Stimulated activated naive CD8-positive, alpha-beta T cell treated with anti-CD3 and anti-CD28 coated beads, Interleukin-15, amount 100 ng/mL, for 72 hours (primary cell): Measurements from ENCODE around the gene ARRDC2.
"Not testable (repeated sequence)": the region's sequence is repeated elsewhere in the genome, so short reads cannot be mapped to it uniquely, and the experiment has no call there.

ENCODE experiments used
- ATAC-seq: fragments of 150-1000 bp; cut with Tn5 transposase; 2 replicates; pipeline ENCODE4 v1.10.0; 2021; ENCODE audit warnings: mild to moderate bottlenecking, moderate library complexity
- DNase-seq, 2 donors: peaks; one replicate each; pipeline ENCODE4 v3.0.0; 2021 to 2022
- H3K27ac Mint-ChIP-seq, 2 donors: one replicate each; pipeline ENCODE4 v1.8.0; 2022; ENCODE audit warnings: mild to moderate bottlenecking in 2 of 2, mixed read lengths in 2 of 2, moderate library complexity in 2 of 2
- H3K27me3 Mint-ChIP-seq: one replicate; pipeline ENCODE4 v1.8.0; 2022; ENCODE audit warnings: mixed read lengths
- H3K4me1 Mint-ChIP-seq: one replicate; pipeline ENCODE4 v1.8.0; 2022; ENCODE audit warnings: mild to moderate bottlenecking, mixed read lengths
- H3K4me3 Mint-ChIP-seq, 2 donors: one replicate each; pipeline ENCODE4 v1.8.0; 2022; ENCODE audit warnings: mild to moderate bottlenecking in 2 of 2, mixed read lengths in 2 of 2, moderate library complexity in 1 of 2
- H3K9me3 Mint-ChIP-seq, 2 donors: one replicate each; pipeline ENCODE4 v1.8.0; 2022; ENCODE audit warnings: mixed read lengths in 2 of 2

Gene ARRDC2

DNA sequence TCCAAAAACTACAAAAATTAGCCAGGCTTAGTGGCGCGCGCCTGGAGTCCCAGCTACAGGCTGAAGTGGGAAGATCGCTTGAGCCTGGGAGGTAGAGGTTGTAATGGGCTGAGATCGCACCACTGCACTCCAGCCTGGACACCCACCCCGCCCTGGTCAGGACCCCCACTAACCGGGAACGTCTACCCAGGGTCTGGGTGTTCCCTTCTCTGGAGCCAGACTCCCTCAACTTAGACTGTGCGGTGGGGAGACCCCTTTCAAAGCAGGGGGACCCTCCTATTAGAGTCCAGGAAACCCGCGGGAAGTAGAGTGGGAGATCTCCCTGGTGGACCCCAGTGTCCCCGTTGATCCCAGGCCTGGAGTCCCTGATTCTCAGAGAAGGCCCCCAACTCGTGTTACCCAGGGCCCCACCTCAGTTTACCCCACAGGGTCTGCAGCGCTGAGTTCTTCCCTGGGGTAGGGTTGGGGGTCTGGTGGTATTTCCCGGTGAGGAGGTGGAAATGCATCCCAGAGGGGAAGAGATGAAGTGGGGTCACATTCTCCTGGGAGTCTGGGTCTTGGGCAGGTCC lies 6.1 kb upstream of the ARRDC2 start:
- no peak for ATAC-seq
- no peaks in the 10 kb centered on the region for H3K9me3 Mint-ChIP-seq
- peak overlapping the region; percentile 94 to 97 for H3K27ac Mint-ChIP-seq
- peak overlapping the region; percentile 95 to 97 for H3K4me3 Mint-ChIP-seq
- peaks cover 53% of the 10 kb centered on the region for H3K4me1 Mint-ChIP-seq
- DNase-seq, result no peak
- H3K27me3 Mint-ChIP-seq, result no peaks in the 10 kb centered on the region

DNA sequence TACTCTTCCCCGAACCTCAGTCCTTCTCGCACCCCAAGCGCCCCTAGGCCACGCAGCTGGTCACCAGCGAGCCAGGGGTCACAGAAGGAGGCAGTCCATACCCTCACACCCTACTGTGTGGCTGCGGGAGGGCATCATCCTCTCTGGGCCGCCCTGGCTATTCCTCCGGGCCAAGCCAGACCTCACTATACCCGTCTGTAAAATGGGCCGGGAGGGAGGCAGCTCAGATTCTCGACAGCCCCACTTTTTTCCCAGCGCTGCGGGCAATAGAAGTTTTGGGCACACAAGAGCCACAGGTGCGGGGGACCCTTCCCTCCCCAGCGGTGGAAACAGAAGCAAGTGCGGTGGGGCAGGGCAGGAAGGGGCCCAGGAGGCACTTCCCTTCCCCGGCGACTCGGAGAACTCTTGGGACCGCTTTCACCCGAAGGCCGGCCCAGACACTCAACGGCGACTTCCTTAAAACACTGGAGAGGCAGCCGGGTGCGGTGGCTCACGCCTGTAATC lies 5.6 kb upstream of the ARRDC2 start:
- no peaks in the 10 kb centered on the region for H3K9me3 Mint-ChIP-seq
- no peak for ATAC-seq
- H3K4me3 Mint-ChIP-seq, result peak overlapping the region; percentile 95 to 97
- H3K27ac Mint-ChIP-seq, result peak overlapping the region; percentile 27 to 78
- no peak for DNase-seq
- H3K4me1 Mint-ChIP-seq, result peaks cover 53% of the 10 kb centered on the region
- no peaks in the 10 kb centered on the region for H3K27me3 Mint-ChIP-seq

DNA sequence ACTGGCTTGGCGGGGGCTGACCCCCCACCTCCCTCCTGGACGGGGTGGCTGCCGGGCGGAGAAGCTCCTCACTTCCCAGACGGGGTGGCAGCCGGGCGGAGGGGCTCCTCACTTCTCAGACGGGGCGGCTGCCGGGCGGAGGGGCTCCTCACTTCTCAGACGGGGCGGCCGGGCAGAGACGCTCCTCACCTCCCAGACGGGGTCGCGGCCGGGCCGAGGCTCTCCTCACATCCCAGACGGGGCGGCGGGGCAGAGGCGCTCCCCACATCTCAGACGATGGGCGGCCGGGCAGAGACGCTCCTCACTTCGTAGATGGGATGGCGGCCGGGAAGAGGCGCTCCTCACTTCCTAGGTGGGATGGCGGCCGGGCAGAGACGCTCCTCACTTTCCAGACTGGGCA lies 2.2 kb upstream of the ARRDC2 start:
- not testable (repeated sequence) for H3K27me3 Mint-ChIP-seq, DNase-seq, ATAC-seq, H3K9me3 Mint-ChIP-seq, H3K27ac Mint-ChIP-seq, H3K4me3 Mint-ChIP-seq
- H3K4me1 Mint-ChIP-seq, result peaks cover 58% of the 10 kb centered on the region

DNA sequence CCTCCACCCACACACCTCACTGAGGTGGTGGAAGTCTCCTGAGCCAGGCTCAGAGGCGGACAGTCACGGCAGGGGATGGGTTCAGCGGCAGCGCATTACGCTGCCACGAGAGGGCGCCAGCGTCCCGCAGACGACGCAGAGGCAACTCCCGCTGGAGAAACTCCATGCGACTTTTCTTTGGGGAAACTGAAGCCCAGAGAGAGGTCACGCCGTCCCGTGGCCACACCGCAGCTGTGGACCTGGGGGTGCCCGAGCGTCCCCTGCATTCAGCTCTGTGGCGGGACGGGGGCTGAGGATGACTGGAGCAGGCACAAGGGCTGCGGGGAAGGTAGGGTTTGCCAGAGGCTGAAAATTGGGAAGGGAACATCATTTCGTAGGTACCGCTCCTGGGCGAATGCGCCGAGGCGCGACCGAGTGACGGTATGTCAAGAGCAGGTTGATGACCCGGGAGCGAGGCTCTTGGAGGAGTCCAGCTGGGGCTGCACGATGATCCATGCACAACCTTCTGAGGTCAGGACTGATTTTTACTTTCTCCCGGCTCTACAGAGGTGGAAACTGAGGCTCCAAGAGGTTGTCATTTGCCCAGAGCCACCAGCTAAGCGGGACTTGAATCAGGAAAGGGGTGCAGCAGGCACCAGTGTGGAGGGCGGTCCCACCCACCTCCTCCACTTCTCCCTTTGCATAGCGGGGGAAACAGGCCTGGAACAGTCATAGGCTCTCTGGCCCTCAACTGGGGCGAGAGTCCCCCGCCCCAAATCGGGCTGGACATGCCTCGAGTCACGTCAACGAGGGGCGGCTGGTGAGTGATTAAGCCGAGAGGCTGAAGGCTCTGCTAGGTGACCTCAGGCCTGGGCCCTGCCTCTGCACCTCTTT lies 690 bp upstream of the ARRDC2 start:
- DNase-seq (peak; percentile 83), ATAC-seq (peak; percentile 79)
- H3K27me3 Mint-ChIP-seq, result no peaks in the 10 kb centered on the region
- peak overlapping the region; percentile 86 to 93 for H3K4me3 Mint-ChIP-seq
- no peaks in the 10 kb centered on the region for H3K9me3 Mint-ChIP-seq
- peak overlapping the region; percentile 24 to 87 for H3K27ac Mint-ChIP-seq
- peaks cover 61% of the 10 kb centered on the region for H3K4me1 Mint-ChIP-seq

GRCh38 chr19:18008814-18009213 lies 844 bp downstream of the ARRDC2 start:
- no peaks in the 10 kb centered on the region for H3K27me3 Mint-ChIP-seq
- DNase-seq (no peak), ATAC-seq (no peak)
- H3K27ac Mint-ChIP-seq, result peak overlapping the region; percentile 75 to 87
- H3K9me3 Mint-ChIP-seq, result no peaks in the 10 kb centered on the region
- H3K4me1 Mint-ChIP-seq, result peaks cover 64% of the 10 kb centered on the region
- H3K4me3 Mint-ChIP-seq, result peak overlapping the region; percentile 80 to 93

DNA sequence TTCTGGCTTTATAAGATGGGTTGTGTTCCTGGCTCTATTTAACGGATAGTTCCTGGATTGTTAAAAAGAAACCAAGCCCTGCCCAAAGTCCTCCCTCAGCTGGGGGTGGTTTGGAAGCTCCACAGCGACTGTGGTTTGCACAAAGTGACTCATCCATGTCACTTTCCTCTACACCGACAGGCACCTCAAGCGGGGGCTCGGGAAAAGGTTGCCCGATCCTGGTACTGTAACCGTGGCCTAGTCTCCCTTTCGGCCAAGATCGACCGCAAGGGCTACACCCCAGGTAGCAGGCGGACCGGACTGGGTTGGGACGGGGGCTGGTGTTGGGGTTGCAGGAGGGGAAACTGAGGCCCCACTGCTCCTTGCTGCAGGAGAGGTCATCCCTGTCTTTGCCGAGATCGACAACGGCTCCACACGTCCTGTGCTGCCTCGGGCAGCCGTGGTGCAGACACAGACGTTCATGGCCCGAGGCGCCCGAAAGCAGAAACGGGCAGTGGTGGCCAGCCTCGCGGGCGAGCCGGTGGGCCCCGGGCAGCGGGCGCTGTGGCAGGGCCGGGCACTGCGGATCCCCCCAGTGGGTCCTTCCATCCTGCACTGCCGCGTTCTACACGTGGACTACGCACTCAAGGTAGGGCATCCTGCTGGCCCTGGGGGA lies 1.6 kb downstream of the ARRDC2 start:
- Mint-ChIP-seq H3K9me3 (no peaks in the 10 kb centered on the region), H3K4me1 (peaks cover 71% of the 10 kb centered on the region), H3K4me3 (peak overlapping the region; percentile 80 to 93), H3K27ac (no peak overlapping the region), H3K27me3 (no peaks in the 10 kb centered on the region)
- DNase-seq, result no peak
- no peak for ATAC-seq

DNA sequence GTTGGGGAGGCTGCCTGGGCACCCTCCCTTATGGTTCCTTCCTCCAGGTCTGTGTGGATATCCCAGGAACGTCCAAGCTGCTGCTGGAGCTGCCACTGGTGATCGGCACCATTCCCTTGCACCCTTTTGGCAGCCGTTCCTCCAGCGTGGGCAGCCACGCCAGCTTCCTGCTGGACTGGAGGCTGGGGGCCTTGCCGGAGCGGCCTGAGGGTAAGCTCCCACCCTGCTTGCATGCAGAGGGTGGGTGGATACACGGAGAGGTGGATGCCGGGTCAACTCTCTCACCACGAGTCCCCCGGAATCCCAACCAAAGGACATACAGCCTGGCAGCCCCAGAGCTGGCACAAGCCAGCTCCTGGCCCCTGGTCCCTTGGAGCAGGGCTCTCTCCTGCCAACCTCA lies 2.2 kb downstream of the ARRDC2 start:
- H3K4me1 Mint-ChIP-seq, result peaks cover 77% of the 10 kb centered on the region
- H3K9me3 Mint-ChIP-seq, result no peaks in the 10 kb centered on the region
- peak overlapping the region in 1 of 2 donors; percentile 54 for H3K4me3 Mint-ChIP-seq
- H3K27ac Mint-ChIP-seq, result peak overlapping the region in 1 of 2 donors; percentile 67
- no peaks in the 10 kb centered on the region for H3K27me3 Mint-ChIP-seq
- DNase-seq (no peak), ATAC-seq (no peak)

DNA sequence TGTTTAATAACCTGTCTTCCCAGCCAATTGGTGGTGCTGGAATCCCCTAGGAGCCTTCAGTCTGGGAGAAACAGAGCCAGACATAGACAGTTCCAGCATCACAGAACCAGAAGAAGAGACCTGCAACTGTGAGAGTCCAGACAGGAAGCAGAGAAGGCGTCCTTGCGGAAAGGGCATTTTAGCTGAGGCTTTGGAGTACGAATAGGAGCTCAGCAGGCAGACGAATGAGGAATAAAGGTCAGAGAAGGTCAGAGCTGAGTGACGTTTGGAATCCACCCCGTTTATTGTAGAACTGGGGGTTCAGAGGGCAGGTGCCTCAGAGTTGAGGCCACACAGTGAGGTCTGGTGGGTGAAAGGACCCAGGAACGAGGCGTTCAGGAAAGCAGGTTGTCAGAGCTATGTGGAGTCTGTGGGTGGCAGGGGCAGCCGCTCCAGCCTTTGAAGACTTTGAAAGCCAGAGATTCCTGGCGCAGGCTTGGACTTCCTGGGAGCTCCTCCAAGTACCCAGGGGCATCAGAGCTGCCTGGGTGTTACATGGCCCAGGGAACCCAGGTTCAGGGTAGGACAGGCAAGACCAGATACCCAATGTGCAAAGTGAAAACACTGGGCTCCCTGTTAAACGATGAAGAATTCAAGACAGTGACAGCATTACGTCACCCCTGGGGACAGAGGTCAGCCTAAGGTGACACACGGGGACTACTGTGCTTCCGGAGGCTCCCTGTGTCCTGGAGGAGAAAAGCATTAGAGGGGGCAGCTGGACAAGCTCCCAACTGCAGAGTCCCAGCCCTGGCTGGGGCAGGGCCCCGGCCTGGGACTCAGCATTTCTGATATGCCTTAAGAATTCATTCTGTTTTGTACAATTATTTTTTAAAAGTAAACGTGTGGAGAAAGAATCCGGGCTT lies 5.5 kb downstream of the ARRDC2 start:
- Mint-ChIP-seq H3K27ac (peak overlapping the region in 1 of 2 donors; percentile 95), H3K4me3 (peak overlapping the region; percentile 63 to 66), H3K4me1 (peaks cover 78% of the 10 kb centered on the region), H3K9me3 (no peaks in the 10 kb centered on the region), H3K27me3 (no peaks in the 10 kb centered on the region)
- DNase-seq (no peak), ATAC-seq (peak; percentile 39)

DNA sequence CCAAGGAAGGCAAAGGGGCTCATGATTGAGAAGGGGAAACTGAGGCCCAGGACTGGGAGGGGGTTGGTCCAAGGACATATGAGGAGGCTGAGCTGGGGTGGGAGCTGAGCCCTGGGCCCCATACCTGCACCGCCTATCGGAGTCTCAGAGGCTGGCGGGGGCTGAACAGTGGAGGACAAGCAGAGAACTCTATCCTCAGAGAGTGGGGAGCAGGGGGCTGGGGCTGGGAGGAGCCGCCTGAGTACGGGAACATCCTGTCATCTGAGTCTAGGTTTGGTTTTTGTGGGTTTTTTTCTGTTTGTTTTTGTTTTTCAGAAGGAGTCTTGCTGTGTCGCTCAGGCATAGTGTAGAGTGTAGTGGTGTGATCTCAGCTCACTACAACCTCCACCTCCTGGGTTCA lies 6.2 kb downstream of the ARRDC2 start:
- H3K27ac Mint-ChIP-seq, result peak overlapping the region; percentile 66 to 95
- H3K4me3 Mint-ChIP-seq, result peak overlapping the region; percentile 63 to 66
- H3K4me1 Mint-ChIP-seq, result peaks cover 77% of the 10 kb centered on the region
- no peaks in the 10 kb centered on the region for H3K9me3 Mint-ChIP-seq
- peak; percentile 77 for ATAC-seq
- DNase-seq, result peak in 1 of 2 donors; percentile 32
- H3K27me3 Mint-ChIP-seq, result no peaks in the 10 kb centered on the region

DNA sequence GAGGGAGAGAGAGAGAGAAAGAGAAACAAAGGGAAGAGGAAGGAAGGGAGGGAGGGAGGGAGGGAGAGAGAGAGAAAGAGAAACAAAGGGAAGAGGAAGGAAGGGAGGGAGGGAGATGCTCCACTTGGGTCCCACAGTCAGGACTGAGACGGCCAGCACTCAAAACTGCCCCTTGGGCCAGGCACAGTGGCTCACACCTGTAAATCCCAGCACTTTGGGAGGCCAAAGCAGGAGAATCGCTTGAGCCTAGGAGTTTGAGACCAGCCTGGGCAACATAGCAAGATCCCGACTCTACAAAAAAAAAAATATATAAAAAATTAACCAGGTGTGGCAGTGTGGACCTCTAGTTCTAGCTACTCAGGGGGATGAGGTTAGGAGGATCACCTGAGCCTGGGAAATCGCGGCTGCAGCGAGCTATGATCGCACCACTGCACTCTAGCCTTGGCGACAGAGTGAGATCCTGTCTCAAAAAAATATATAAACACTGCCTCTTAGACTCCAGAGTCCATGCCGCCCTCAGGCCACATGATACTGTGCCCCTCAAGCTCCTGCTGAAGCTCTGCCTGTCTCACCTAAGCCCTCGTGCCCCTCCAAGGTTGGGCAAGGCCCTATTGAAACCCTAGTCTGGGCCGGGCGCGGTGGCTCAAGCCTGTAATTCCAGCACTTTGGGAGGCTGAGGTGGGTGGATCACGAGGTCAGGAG lies 8.4 kb downstream of the ARRDC2 start:
- DNase-seq, result no peak
- Mint-ChIP-seq H3K27me3 (no peaks in the 10 kb centered on the region), H3K4me1 (peaks cover 79% of the 10 kb centered on the region), H3K4me3 (no peak overlapping the region), H3K9me3 (no peaks in the 10 kb centered on the region), H3K27ac (peak overlapping the region in 1 of 2 donors; percentile 45)
- no peak for ATAC-seq

- no peak for DNase-seq
- H3K9me3 Mint-ChIP-seq, result peaks cover 0 to 5% of the 10 kb centered on the region in 2 donors
- H3K4me3 Mint-ChIP-seq, result no peak overlapping the region
- peak overlapping the region in 1 of 2 donors; percentile 77 for H3K27ac Mint-ChIP-seq
- peaks cover 88% of the 10 kb centered on the region for H3K4me1 Mint-ChIP-seq
- no peak for ATAC-seq
- no peaks in the 10 kb centered on the region for H3K27me3 Mint-ChIP-seq
These were observed 9.5 kb downstream of the ARRDC2 start for GRCh38 chr19:18017275-18018083.

DNA sequence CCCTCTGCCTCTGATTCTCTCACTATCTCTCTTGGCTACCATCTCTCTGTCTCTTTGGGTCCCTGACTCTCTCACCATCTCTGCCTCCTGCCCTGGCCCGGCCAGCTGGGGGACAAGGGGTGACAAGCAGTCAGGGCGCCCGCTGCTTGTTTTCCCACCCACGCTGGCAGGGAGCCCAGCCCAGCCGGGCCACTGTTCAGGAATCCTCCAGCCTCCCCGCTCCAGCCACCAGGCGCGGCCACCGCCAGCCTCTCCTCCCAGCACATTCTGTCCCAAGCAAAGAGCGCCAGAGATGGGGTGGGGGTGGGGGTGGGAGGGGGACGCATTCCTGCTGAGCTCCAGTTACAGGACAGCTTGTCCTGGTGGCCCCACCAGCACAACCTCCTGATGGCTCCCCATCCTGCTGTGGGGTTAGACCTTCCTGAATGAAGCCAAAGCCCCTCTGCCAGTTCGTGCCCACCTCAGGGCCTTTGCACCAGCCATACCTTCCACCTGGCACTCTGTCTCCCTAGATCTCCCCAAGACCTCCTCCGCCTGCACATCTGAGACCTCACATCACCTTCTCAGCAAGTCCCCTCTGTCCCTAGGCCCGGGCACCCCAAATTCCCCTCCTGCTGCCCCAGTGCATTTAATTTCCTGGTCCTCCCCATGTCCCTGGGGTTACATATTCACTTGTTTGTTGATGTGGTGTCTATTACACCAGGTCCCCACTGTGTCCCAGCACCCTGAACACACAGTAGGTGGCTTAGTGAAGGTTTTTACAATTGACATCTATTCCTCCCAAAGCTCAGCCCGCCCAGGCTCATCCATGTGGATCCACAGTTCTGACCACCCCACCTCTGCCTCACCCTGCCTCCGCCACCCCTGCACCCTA lies 12.5 kb downstream of the ARRDC2 start:
- Mint-ChIP-seq H3K27ac (peak overlapping the region; percentile 94 to 97), H3K4me1 (peaks cover 83% of the 10 kb centered on the region), H3K4me3 (peak overlapping the region; percentile 98), H3K27me3 (no peaks in the 10 kb centered on the region), H3K9me3 (peaks cover 0 to 5% of the 10 kb centered on the region in 2 donors)
- ATAC-seq (no peak), DNase-seq (no peak)

- ATAC-seq (peak; percentile 68), DNase-seq (peak; percentile 67 to 76)
- Mint-ChIP-seq H3K27ac (peak overlapping the region; percentile 94 to 97), H3K4me3 (peak overlapping the region; percentile 98), H3K4me1 (peaks cover 80% of the 10 kb centered on the region), H3K9me3 (peaks cover 0 to 5% of the 10 kb centered on the region in 2 donors), H3K27me3 (no peaks in the 10 kb centered on the region)
These were observed 13.3 kb downstream of the ARRDC2 start for GRCh38 chr19:18021121-18021755.
